Left lung (tissue), 10 donors: ENCODE data around the gene OTOF. TPM values are rescaled to one million over a fixed set of nuclear protein-coding genes. Genes with fewer than 3 reads are reported as not detected.
A peak's percentile ranks its signal among the peaks of the same experiment; 100 is the strongest.

Source experiments
- ATAC-seq: fragments of 200-7000 bp; cut with Tn5 transposase; one replicate; pipeline ENCODE4 v1.9.1; 2020; ENCODE audit warnings: moderate library complexity
- DNase-seq, 4 donors: peaks; one replicate each; pipeline ENCODE4 v3.0.0-alpha.2; 2013 to 2020
- H3K27ac ChIP-seq, 2 donors: fragments of 200-600 bp; sonication (generic) in 1 of 2; one replicate each; pipeline versions ENCODE4 v1.5.0 to v1.8.0; 2020 to 2021
- H3K27me3 ChIP-seq, 2 donors: fragments of 200-600 bp; sonication (generic) in 1 of 2; one replicate each; pipeline versions ENCODE4 v1.5.0 to v1.8.0; 2020 to 2021
- H3K36me3 ChIP-seq, 2 donors: fragments of 200-600 bp; sonication (generic) in 1 of 2; one replicate each; pipeline versions ENCODE4 v1.5.0 to v1.8.0; 2020 to 2021
- H3K4me1 ChIP-seq, 2 donors: fragments of 200-600 bp; one replicate each; pipeline ENCODE4 v1.8.0; 2021
- H3K4me3 ChIP-seq, 2 donors: fragments of 200-600 bp; sonication (generic) in 1 of 2; one replicate each; pipeline versions ENCODE4 v1.5.0 to v1.8.0; 2020 to 2021; ENCODE audit warnings: mild to moderate bottlenecking in 1 of 2
- H3K9me3 ChIP-seq, 2 donors: fragments of 200-600 bp; sonication (generic) in 1 of 2; one replicate each; pipeline versions ENCODE4 v1.5.0 to v1.8.0; 2020 to 2021
- CTCF ChIP-seq, 2 donors: fragments of 200-600 bp; sonication (generic) in 1 of 2; IDR thresholded peaks; one replicate each; pipeline versions ENCODE4 v1.5.0 to v1.8.0; 2021; ENCODE audit warnings: antibody characterized with exemption in 2 of 2
- intact Hi-C, 2 donors: fragments of 100-400 bp; cut with DNase I; formaldehyde crosslinking; loops; one replicate each; pipeline versions ENCODE4 v1.11.2 to v1.14.2; 2022
- polyA plus RNA-seq, 6 donors: library from polyadenylated mRNA; unstranded; fragments of 120-200 nt; gene quantifications; one replicate each; pipeline ENCODE4 v1.2.1, GENCODE V29; 2013; ENCODE audit not compliant: insufficient read length in 6 of 6
- total RNA-seq, 2 donors: library from RNA; stranded (reverse); fragmentation: NEBNext Ultra II Directional; extraction: Animal tissue kit (Norgen Biotek cat#: 25700); gene quantifications; one replicate each; pipeline ENCODE4 v1.2.1, GENCODE V29; 2021
- donor health status: DM: no; HTN: yes; CAD: no.
- donor health status: DM: no; HTN: no; CAD: no.

OTOF gene
- total and polyA plus RNA-seq, 8 donors, result 0.03 to 0.20 (median 0.10) TPM; not detected in 1

GRCh38 chr2:26414311-26414710, 63.6 kb downstream of the OTOF start:
- no peaks in the 10 kb centered on the region for H3K36me3 ChIP-seq
- no peaks in the 10 kb centered on the region for H3K9me3 ChIP-seq
- H3K27me3 ChIP-seq, result no peaks in the 10 kb centered on the region
- H3K4me1 ChIP-seq, result no peaks in the 10 kb centered on the region
- no peak for TF ChIP-seq CTCF (IDR thresholded peaks at IDR 0.05)
- DNase-seq, result no peak
- H3K4me3 ChIP-seq, result no peak overlapping the region
- intact Hi-C loops, result no loop called here
- ATAC-seq, result no peak
- no peak overlapping the region for H3K27ac ChIP-seq

GRCh38 chr2:26412091-26412673, 65.7 kb downstream of the OTOF start:
- H3K4me3 ChIP-seq, result peak overlapping the region in 1 of 2 donors; percentile 21
- intact Hi-C loops, result no loop called here
- peak; percentile 37 for ATAC-seq

GRCh38 chr2:26411419-26411818, 66.5 kb downstream of the OTOF start:
- no peak for TF ChIP-seq CTCF (IDR thresholded peaks at IDR 0.05)
- Histone ChIP-seq H3K9me3 (no peaks in the 10 kb centered on the region), H3K27ac (no peak overlapping the region), H3K36me3 (no peaks in the 10 kb centered on the region), H3K27me3 (peaks cover 0 to 21% of the 10 kb centered on the region in 2 donors), H3K4me1 (no peaks in the 10 kb centered on the region), H3K4me3 (no peak overlapping the region)
- ATAC-seq (no peak), DNase-seq (no peak)
- intact Hi-C loops, result no loop called here

More at GRCh38 chr2:26412091-26412673, 65.7 kb downstream of the OTOF start:
- H3K27me3 ChIP-seq, result peaks cover 0 to 19% of the 10 kb centered on the region in 2 donors
- H3K9me3 ChIP-seq, result no peaks in the 10 kb centered on the region
- no peaks in the 10 kb centered on the region for H3K4me1 ChIP-seq
- no peaks in the 10 kb centered on the region for H3K36me3 ChIP-seq
- DNase-seq, result no peak
- H3K27ac ChIP-seq, result peak overlapping the region in 1 of 2 donors; percentile 51
- no peak for TF ChIP-seq CTCF (IDR thresholded peaks at IDR 0.05)

- H3K4me3 ChIP-seq, result no peak overlapping the region
- ATAC-seq (no peak), DNase-seq (no peak)
- TF ChIP-seq CTCF (IDR thresholded peaks at IDR 0.05), result no peak
- H3K27me3 ChIP-seq, result peaks cover 0 to 21% of the 10 kb centered on the region in 2 donors
- H3K36me3 ChIP-seq, result no peaks in the 10 kb centered on the region
- no peaks in the 10 kb centered on the region for H3K9me3 ChIP-seq
- intact Hi-C loops, result no loop called here
- no peaks in the 10 kb centered on the region for H3K4me1 ChIP-seq
- H3K27ac ChIP-seq, result no peak overlapping the region
Observed at GRCh38 chr2:26410764-26411243, 67.1 kb downstream of the OTOF start.

- Histone ChIP-seq H3K4me3 (no peak overlapping the region), H3K4me1 (no peaks in the 10 kb centered on the region), H3K27me3 (peaks cover 0 to 21% of the 10 kb centered on the region in 2 donors), H3K27ac (no peak overlapping the region), H3K36me3 (no peaks in the 10 kb centered on the region), H3K9me3 (no peaks in the 10 kb centered on the region)
- no peak for TF ChIP-seq CTCF (IDR thresholded peaks at IDR 0.05)
- ATAC-seq, result no peak
- intact Hi-C loops, result no loop called here
- no peak for DNase-seq
Observed at GRCh38 chr2:26409785-26410184, 68.1 kb downstream of the OTOF start.
